Psoas muscle (tissue), 8 donors: Measurements from ENCODE around the gene BTBD10. TPM values are rescaled to one million over a fixed set of nuclear protein-coding genes. Genes with fewer than 3 reads are reported as not detected.

ENCODE experiments used
- ATAC-seq, 4 donors: fragments of 200-7000 bp; cut with Tn5 transposase; one replicate each; pipeline ENCODE4 v1.9.1; 2020; ENCODE audit warnings: moderate library complexity in 3 of 4, mild to moderate bottlenecking in 2 of 4
- DNase-seq, 2 donors: peaks; one replicate each; pipeline ENCODE4 v3.0.0-alpha.2; 2020
- H3K27ac ChIP-seq: fragments of 200-600 bp; one replicate; pipeline ENCODE4 v1.8.0; 2022
- H3K27me3 ChIP-seq, 3 donors: fragments of 200-600 bp in 1 of 3; one replicate each; pipeline versions ENCODE4 v1.6.1 to v1.8.0; 2013 to 2022; ENCODE audit warnings: low read length in 2 of 3, mild to moderate bottlenecking in 2 of 3, moderate library complexity in 1 of 3; ENCODE audit not compliant: insufficient read depth in 3 of 3
- H3K36me3 ChIP-seq, 2 donors: fragments of 200-600 bp in 1 of 2; one replicate each; pipeline versions ENCODE4 v1.6.1 to v1.8.0; 2013 to 2022; ENCODE audit warnings: low read depth in 1 of 2, mild to moderate bottlenecking in 1 of 2, moderate library complexity in 1 of 2; ENCODE audit not compliant: insufficient read depth in 1 of 2
- H3K4me1 ChIP-seq: fragments of 200-600 bp; one replicate; pipeline ENCODE4 v1.8.0; 2022
- H3K4me3 ChIP-seq: fragments of 200-600 bp; one replicate; pipeline ENCODE4 v1.8.0; 2022; ENCODE audit warnings: mild to moderate bottlenecking
- H3K9me3 ChIP-seq: fragments of 200-600 bp; one replicate; pipeline ENCODE4 v1.8.0; 2022
- WGBS, 3 donors: extraction: QIAGEN DNeasy Blood & Tissue Kit; methylation state at CpG; one replicate each; pipeline versions ENCODE4 v1.1.6 to v1.1.7; 2013; 5-methylcytosine and 5-hydroxymethylcytosine counted together
- intact Hi-C, 2 donors: fragments of 100-400 bp; cut with DNase I; formaldehyde crosslinking; loops; one replicate each; pipeline versions ENCODE4 v1.11.0 to v1.14.2; 2022
- polyA plus RNA-seq, 3 donors: library from polyadenylated mRNA; stranded (reverse); fragments of 200-250 nt; gene quantifications; one replicate each; pipeline ENCODE4 v1.2.3, GENCODE V29; 2013
- total RNA-seq, 4 donors: library from RNA; stranded (reverse); fragmentation: NEBNext Ultra II Directional in 2 of 4; extraction: Animal tissue kit (Norgen Biotek cat#: 25700) in 2 of 4; gene quantifications; one replicate each; pipeline versions ENCODE4 v1.2.1 to v1.2.4, GENCODE V29; 2021 to 2023
- TF ChIP-seq, protein P1 (sequence below): fragments of 200-600 bp; IDR thresholded peaks from one replicate; pipeline ENCODE4 v1.8.0; 2022; ENCODE audit warnings: antibody characterized with exemption
- donor health status: healthy with polysubstance abuse.
- donor health status: DM: no; HTN: no; CAD: no; lungs with moderate emphysema.
- donor health status: Bipolar disorder and iron deficiency.
- donor health status: healthy.
- donor health status: DM: yes; HTN: yes; CAD: no.
- donor health status: DM: no; HTN: no; CAD: no.
- donor health status: DM: no; HTN: no; CAD: no.
- donor health status: DM: yes; HTN: yes; CAD: no.

The BTBD10 gene
- total and polyA plus RNA-seq, 7 donors = 10.8 to 21.2 (median 14.9) TPM

DNA sequence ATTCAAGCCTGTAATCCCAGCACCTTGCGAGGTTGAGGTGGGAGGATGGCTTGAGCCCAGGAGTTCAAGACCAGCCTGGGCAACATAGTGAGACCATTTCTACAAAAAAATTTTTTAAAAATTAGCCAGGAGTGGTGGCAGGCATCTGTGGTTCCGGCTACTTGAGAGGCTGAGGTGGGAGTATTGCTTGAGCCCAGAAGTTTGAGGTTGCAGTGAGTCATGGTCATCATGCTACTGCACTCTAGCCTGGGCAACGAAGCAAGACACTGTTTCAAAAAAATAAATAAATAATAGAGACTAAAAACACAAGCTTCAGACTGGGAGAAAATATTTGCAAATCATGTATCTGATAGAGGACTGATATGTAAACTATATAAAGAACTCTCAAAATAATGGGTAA, 33.2 kb downstream of the BTBD10 start:
- DNase-seq (no peak), ATAC-seq (no peak)
- H3K27ac ChIP-seq = no peak overlapping the region
- H3K27me3 ChIP-seq = no peaks in the 10 kb centered on the region
- H3K4me3 ChIP-seq = no peak overlapping the region
- H3K36me3 ChIP-seq = no peaks in the 10 kb centered on the region
- peaks cover 14% of the 10 kb centered on the region for H3K4me1 ChIP-seq
- WGBS, 3 donors = 98 to 100% (median 98%) methylated on average over 3 of the region's 3 CpGs
- intact Hi-C loops = no loop called here
- H3K9me3 ChIP-seq = peaks cover 13% of the 10 kb centered on the region
- TF ChIP-seq, protein P1, sequence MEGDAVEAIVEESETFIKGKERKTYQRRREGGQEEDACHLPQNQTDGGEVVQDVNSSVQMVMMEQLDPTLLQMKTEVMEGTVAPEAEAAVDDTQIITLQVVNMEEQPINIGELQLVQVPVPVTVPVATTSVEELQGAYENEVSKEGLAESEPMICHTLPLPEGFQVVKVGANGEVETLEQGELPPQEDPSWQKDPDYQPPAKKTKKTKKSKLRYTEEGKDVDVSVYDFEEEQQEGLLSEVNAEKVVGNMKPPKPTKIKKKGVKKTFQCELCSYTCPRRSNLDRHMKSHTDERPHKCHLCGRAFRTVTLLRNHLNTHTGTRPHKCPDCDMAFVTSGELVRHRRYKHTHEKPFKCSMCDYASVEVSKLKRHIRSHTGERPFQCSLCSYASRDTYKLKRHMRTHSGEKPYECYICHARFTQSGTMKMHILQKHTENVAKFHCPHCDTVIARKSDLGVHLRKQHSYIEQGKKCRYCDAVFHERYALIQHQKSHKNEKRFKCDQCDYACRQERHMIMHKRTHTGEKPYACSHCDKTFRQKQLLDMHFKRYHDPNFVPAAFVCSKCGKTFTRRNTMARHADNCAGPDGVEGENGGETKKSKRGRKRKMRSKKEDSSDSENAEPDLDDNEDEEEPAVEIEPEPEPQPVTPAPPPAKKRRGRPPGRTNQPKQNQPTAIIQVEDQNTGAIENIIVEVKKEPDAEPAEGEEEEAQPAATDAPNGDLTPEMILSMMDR = no peak

DNA sequence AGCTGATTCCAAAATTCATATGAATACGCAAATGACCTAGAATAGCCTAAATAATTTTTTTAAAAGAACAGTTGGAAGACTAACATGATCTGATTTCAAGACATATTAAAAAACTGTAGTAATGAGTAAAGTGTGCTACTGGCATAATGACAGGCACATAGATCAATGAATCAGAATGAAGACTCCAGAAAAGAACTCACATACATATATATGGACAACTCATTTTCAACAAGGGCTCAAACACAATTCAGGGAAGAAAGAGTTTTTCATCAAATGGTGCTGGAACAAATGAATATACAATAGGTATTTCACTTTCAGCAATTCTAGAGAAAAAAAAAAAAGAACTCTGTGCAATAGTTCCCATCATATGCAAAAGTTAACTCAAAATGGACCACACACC, 33.7 kb downstream of the BTBD10 start:
- H3K27ac ChIP-seq = no peak overlapping the region
- WGBS, 3 donors = 98 to 100% (median 100%) methylated on average over 1 of the region's 1 CpG
- H3K36me3 ChIP-seq = no peaks in the 10 kb centered on the region
- TF ChIP-seq, protein P1 = no peak
- H3K4me1 ChIP-seq = peaks cover 19% of the 10 kb centered on the region
- intact Hi-C loops = no loop called here
- H3K9me3 ChIP-seq = peaks cover 13% of the 10 kb centered on the region
- no peak for DNase-seq
- H3K4me3 ChIP-seq = no peak overlapping the region
- H3K27me3 ChIP-seq = no peaks in the 10 kb centered on the region
- ATAC-seq = no peak

DNA sequence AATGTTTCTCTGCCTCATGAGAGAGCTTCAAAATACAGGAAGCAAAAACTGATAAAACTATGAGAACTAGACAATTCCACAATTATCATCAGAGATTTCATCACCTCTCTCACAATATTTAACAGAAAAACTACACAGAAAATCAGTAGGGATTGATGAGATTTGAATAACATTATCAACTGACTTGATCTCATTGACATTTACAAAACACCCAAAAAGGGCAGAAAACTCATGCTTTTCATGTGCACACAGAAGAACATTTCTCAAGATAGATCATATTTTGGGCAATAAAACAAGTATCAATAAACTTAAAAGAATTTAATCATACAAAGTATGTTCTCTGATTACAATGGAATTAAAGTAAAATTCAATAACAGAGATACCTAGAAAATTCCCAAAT, 35.6 kb downstream of the BTBD10 start:
- no peak overlapping the region for H3K4me3 ChIP-seq
- no peaks in the 10 kb centered on the region for H3K36me3 ChIP-seq
- TF ChIP-seq, protein P1 = no peak
- no peak overlapping the region for H3K27ac ChIP-seq
- DNase-seq (no peak), ATAC-seq (no peak)
- H3K9me3 ChIP-seq = peaks cover 13% of the 10 kb centered on the region
- H3K4me1 ChIP-seq = peaks cover 13% of the 10 kb centered on the region
- no peaks in the 10 kb centered on the region for H3K27me3 ChIP-seq
- intact Hi-C loops = no loop called here

DNA sequence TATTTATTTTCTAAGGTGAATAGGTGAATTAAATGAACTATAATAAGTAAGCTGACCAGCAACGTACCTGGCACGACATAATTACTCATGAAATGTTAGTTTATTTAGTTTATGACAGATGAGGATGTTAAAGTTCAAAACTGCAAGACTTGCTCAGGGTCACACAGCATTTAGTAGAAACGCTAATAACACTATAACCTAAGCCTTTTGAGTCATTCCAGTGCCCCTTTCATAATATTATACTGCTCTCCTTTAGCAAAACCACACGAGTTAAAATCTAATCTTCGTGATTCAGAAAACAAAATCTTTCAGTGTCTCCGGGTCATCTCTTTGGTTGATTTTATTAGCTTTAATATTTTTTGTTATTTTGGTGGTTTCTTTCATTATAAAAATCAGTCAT, 39.6 kb downstream of the BTBD10 start:
- H3K4me1 ChIP-seq = peaks cover 13% of the 10 kb centered on the region
- WGBS, 3 donors = 88 to 91% (median 91%) methylated on average over 6 of the region's 6 CpGs
- ATAC-seq (no peak), DNase-seq (no peak)
- H3K4me3 ChIP-seq = no peak overlapping the region
- H3K36me3 ChIP-seq = peaks cover 0 to 9% of the 10 kb centered on the region in 2 donors
- no peaks in the 10 kb centered on the region for H3K27me3 ChIP-seq
- no peak overlapping the region for H3K27ac ChIP-seq
- intact Hi-C loops = no loop called here
- TF ChIP-seq, protein P1 = no peak
- H3K9me3 ChIP-seq = peaks cover 4% of the 10 kb centered on the region

DNA sequence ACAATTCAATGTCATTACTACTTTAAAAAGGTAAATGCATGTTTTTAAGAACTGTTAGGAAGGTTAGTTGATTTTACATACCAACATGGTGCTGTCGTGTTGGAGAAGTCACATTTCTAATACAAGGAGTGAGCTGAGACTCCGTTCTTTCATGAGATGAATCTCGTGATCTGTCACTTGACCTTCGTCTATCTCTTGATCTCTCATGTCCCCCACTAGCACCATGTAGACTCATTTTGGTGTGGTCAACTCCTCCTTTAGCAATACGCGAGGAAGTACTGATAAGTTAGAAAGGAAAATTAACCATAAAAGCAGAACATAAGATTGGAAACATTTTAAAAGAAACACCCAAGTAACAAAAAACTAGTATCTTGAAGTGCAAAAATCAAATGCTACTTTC, 41.5 kb downstream of the BTBD10 start:
- ATAC-seq = no peak
- 96 to 98% (median 96%) methylated on average over 6 of the region's 6 CpGs for WGBS, 3 donors
- no peak overlapping the region for H3K27ac ChIP-seq
- intact Hi-C loops = no loop called here
- H3K4me1 ChIP-seq = peaks cover 13% of the 10 kb centered on the region
- H3K36me3 ChIP-seq = peaks cover 0 to 15% of the 10 kb centered on the region in 2 donors
- no peaks in the 10 kb centered on the region for H3K27me3 ChIP-seq
- H3K9me3 ChIP-seq = no peaks in the 10 kb centered on the region
- TF ChIP-seq, protein P1 = no peak
- no peak for DNase-seq
- H3K4me3 ChIP-seq = no peak overlapping the region
